GM19238 (cell line): ENCODE measurements around the gene SPINT1.
"Not testable (repeated sequence)": the region's sequence is repeated elsewhere in the genome, so short reads cannot be mapped to it uniquely, and the experiment has no call there.

Experiments used
- DNase-seq: peaks from one replicate; pipeline ENCODE4 v3.0.0; 2011; ENCODE audit warnings: low spot score; ENCODE audit not compliant: insufficient read length

SPINT1 gene

DNA sequence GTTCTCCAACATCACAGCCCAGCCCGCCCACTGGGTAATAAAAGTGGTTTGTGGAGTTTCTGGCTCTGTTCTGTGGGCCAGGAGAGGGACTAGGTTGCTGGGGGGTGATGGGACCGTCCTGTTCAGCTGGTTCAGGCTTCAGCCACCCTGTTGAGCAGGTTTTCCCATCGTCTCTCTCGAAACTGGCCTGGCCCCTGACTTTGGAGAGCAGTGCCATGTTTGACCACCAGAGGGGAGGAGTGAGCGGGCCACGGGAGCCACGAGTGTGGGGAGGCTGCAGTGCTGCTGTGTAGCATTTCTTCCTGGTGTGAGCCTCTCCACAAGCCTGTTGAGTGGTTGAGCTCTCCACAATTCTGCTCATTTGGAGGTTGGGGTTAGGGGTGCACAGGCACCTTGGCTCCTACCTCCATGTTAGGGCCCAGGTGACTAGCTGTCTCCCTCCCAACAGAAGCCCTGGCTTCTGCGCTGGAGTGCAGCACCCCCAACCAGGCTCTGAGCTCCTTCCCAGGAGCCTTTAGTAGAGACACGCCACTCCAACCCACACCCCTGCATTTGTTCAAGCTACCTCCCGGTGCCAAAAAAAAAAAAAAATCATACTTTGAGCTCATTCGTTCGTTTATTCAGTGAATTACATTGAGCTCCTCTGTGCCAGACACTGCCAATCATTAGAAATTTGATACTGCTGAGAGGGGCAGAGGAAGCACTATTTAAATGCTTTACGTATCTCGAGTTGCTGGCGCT lies 13.9 kb downstream of the SPINT1 start:
- DNase-seq, result peak; percentile 86

DNA sequence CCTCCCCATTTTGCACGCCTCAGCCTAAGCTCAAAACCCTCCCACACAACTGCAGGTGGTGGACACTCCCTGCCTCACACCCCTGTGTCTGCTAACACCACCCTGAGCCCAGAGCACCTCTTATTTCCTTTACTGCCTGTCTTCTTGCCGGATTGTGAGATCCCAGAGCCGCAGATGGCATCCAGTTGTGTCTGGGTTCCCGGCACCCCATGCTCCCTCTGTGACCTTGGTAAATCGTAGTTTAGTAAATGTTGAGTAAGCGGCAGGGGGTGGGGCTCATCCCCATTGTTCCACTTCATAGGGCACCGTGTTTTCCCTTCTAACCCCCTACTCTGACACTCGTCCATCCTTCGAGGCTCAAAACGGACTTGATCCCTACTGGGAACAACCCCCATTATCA lies 14.9 kb downstream of the SPINT1 start:
- no peak for DNase-seq

DNA sequence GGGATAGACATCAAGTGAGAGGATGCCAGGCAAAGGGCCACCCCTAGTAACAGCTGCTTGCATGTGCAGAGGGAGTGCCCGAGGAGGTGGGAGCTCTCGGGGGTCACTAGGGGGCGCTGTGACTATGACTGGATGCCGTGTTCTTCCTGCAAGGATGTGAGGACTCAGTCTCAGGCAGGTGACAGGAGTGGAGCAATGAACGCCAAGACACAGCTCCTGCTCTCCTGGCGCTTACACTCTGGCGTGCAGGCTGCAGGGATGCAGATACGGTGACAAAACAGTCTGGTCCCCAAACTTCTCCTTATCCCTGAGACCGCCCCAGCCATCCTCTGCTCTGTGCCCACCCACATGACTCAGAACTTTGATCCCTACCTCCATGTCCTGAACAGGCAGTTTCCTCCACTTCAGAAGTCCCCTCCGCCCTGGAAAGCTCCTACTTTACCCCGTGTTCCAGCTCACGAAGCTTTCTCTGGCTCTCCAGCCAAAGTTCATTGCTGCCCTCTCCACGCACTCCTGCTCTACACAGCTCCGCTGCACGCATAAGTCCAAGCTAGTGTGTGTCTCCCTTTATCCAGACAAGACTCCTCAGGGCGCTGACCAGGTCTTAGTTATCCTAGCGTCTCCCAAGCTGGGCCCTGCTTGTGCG lies 15.5 kb downstream of the SPINT1 start:
- peak; percentile 83 for DNase-seq

DNA sequence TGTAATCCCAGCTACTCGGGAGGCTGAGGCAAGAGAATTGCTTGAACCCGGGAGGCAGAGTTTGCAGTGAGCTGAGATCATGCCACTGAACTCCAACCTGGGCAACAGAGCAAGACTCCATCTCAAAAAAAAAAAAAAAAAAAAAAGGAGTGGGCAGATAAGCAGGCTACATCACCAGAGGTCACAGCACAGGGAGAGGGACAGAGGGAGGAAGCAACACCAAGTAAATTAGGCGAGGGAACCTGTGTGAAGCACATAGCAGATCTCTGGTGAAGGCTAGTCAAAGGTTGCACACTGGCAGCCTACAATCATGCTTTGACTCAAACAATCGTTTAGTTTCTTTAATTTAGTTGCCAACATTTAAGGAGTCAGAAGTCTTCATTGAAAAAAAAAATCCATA lies 17.3 kb downstream of the SPINT1 start:
- not testable (repeated sequence) for DNase-seq

DNA sequence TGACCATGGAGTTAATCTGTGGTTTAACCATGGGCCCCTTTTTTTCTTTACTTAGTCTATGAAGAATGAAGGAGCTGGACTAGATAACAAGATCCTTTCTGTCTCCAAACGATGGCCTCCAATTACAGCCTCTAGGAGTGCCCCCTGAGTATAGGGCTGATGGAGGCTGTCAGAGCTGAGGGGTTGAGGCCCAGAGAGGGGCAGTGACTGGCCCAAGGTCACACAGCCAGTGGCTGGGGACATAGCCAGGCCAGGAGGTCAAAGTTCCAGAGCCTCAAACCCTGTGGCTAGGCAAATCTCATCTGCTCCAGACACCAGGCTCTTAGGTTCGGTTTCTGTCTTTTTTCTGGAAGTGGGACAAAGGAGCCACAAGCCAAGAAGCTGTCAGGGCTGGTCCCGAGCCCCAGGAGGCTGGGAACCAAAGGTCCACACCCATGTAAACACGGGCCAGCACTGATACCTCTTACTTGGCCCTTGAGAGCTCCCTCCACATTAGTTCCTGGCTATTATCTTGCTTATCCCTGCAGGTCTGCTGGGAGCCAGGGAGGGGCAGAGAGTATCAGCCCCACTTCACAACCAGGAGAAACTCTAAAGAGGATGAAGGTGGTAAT lies 19.9 kb downstream of the SPINT1 start:
- DNase-seq, result no peak

DNA sequence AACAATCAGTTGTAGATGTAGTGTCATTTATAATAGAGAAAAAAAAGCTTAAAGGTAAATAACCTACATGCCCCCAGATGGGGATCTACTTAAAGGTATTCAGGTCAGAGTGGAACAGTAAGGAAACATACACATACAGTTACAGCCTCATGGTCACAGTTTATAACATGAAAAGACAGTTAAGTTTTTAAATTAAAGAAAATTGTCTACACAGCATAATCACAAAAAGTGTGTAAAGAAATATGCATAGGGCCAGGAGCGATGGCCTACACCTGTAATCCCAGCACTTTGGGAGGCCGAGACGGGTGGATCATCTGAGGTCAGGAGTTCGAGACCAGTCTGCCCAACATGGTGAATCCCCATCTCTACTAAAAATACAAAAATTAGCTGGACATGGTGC lies 23.4 kb downstream of the SPINT1 start:
- no peak for DNase-seq

DNA sequence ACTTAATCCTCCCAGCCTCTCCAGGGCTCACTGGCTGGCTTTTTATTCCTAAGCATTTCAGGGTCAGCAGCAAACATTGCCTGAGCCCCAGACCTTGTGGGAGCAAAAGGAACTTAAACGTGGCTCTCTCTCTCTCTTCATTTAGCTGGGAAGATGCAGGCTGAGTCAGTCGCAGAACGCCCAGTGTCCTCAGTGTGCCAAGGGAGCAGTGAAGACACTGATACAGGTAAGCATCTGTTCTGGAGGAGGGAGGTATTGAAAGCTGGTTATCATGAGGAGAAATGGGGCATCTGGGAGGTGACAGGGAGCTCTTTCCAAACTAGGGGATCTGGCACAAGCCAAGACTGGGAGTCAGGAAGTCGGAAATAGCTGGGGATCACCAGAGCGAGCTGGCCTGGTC lies 25.8 kb downstream of the SPINT1 start:
- no peak for DNase-seq

DNA sequence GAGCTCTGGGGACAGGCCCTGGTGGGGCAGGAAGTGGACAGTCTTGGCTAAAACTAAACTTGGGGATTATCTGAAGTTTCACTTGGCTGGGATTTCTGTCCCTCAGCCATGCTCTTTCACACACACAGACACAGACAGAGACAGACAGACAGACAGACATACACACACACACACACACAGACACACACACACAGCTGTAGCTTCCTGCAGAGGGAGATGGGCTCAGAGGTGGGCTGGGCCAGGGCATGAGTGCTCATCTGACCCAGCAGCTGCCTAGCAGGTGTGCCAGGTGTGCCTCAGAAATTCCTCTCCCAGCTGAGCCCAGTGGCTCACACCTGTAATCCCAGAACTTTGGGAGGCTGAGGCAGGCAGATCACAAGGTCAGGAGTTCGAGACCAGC lies 26.9 kb downstream of the SPINT1 start:
- DNase-seq, result no peak

DNA sequence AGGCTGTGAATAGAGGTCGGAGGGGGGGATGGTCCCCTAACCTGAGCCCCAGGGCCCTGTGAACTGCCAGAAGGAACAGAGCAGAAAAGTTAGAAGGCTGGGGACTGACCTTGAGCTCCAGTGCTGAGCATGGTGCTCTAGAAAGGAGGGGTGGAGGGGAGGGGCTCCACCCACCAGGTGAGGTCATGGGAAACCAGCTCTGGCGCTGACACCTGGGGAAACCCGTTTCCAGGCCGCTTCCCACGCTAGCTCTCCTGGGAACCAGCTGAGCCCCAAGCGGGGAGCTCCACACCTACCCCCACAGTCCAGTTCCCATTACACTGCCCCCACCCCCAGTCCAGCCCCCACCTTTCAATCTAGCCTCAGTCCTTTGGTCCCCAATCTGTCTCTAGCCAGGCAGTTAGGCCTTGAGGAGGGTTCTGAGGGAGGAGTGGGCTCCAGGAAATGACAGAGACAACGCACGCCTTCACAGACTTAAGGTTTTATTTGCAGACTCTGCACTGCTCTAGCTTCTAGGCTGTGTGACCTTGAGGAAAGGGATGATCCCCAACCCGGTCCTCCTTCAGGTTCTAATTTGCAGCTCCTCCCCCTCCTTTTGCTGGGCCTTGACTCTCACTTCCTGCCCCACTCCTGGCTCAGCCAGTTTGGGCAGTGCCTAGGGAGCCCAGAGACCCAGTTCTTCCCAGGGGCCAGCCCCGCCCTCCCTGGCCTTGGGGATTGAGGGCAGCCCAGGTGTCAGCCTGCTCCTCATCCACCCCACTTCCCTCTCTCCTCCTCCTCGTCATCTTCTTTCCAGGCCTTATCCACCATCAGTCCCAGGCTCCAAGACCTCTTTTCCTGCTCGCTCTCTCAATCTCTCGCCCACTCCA lies 28.1 kb downstream of the SPINT1 start:
- DNase-seq, result peak; percentile 57

DNA sequence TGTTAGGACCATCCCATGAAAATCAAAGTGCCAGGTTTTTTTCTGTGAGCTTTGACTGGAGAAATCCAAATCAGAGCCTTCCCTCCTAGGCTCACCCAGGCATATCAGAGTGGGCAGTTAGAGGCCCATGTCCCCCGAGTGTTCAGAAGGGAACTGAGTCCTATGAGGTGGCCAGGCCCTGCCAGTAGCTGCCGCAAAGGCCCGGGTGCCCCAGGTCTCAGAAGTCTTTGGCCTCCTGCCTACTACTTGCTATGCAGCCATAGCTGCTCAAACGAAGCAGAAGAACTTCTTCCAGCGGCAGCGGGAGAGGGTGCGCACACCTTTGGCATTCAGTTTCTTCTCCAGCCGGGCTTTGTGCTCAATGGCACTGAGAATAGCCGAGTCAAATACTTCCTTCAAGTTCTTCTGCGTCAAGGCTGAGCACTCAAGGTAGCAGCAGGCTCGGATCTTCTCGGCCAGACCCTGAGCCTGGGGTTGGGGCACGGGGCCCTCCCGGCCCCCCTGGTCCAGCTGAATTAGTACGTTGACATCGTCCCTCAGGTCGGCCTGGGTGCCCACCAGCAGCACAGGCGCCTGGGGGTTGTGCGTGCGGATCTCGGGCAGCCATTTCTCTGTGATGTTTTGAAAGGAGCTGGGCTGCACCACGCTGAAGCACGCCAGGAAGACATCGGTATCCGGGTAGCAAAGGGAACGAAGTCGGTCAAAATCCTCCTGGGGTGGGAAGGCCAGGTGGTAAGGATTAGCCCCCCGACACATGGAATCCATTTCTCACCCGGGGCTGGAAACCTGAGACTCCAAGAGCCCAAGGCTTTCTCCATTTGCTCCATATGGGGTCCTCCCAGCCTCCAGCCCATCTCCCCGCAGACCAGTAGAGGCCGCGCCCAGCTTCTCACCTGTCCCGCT lies 29.2 kb downstream of the SPINT1 start:
- DNase-seq, result no peak

DNA sequence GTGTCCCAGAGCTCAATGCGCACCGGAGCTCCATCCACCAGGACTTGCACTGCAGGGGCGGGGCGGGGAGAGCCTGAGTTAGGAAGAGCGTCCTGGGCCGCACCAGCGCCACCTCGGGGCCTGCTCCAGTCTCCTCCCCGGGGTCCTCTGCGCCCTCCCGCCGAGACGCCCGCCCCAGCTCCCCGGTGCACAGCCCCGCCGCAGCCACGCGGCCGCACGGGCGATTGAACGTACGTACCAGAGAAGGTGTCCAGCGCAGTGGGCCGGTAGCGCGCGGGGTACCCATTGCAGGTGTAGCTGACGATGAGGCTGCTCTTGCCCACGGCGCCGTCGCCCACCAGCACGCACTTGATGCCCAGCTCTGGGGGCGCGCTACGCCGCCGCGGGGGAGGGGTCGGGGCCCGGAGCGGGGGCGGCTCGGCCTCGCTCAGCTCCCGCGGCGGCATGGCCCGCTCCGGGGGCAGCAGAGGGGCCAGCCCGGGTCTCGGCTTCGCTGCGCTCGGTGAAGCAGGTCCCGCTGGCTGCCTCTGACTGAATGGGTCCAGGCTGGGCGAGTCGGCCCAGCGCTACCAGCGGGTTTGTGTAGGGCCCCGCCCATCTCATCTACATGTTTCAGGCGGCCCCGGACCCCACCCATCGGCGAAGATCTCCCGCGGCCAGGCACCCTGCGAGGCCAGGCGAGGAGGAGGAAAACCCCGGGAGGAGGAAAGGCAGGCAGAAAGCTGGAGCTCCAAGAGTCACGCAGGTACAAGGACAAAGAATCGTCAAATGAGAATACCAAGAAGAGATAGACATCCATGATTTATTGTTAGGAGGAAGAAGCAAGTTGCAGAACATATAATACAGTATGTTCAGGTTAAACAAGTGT lies 30.1 kb downstream of the SPINT1 start, which contains the start of gene RHOV:
TSS of gene RHOV (minus strand) at position 541 of the 868 bp plus-strand sequence. CDS start at position 446, 95 bp downstream.
- peak; percentile 69 for DNase-seq

DNA sequence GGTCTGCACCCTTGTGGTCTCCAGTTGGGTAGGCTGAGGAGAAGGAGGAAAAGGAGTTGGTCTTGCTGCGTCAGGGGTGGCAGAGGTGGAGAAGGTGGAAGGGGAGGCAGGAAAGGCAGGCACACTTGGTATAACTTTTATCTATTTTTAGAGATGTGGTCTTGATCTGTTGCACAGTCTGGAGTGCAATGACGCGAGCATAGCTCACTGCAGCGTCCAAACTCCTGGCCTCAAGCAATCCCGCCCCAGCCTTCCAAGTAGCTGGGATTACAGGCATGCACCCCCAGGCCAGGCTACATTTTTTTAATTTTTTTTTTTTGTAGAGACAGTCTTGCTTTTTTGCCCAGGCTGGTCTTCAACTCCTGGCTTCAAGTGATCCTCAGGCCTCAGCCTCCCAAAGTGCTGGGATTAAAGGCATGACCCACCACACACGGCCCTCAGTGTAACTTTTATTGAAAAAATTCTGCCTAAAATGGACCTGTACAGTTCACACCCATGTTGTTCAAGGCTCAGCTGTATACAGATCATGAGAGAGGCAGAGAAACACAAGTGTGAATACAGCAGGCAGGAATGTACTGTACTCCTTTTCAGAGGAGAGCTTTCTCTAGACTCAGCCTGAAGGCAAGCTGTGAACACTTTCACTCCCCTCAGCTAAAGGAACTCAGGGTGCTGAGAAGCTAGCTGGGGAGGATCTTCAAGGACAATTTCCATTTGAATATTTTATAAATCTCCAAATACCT lies 32.3 kb downstream of the SPINT1 start:
- no peak for DNase-seq

DNA sequence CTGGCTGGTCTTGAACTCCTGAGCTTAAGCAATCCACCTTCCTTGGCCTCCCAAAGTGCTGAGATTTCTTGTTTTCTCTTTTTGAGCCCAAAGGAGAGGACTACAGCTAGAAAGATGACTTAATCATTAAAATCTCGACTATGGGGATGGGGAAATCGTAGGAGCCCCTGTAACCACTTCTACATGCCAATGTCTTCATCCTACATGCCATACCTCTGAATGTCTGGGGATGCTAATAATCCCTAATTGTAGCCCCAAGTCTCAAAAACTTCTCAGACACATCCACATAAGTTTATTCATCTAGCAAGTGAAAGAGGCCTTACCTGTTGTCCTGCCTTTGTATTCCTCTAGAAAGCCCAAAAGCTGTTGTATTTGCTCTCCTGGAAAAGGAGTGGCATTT lies 33.8 kb downstream of the SPINT1 start:
- DNase-seq, result no peak

DNA sequence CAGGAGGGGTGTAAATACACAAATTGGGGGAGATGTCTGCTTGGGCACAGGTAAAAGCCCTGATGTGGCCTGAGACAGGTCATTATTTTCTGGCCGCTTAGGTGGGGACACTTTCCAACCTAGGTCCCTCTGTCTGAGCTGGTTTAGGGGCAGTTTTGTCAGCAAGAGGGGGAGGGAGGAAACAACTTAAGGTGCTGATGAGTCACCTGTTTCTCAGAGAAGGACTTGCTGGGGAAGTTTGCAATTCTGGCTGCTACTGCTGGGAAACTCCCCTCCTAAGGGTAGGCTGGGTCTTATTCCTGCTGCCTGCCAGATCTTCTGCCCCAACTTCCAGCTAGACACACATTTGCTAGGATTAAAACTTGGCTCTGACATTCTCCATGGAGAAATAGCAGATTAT lies 34.9 kb downstream of the SPINT1 start:
- DNase-seq, result peak; percentile 47

DNA sequence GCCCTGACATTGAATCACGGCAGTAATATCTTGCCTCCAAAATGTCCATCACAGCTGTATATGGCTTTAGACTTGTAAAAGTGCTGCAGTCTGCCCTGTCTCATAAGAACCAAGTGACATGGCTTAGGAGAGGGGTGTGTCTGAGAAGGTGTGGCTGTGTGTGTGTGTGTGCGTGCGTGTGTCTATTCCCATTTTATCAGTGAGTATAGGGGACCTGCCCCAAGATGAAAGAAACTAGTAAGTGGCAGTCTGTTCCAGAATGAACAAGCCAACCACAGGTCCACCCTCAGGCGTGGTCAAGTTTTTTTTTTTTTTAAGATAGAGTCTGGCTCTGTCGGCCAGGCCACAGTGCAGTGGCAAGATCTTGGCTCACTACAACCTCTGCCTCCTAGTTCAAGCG lies 35.8 kb downstream of the SPINT1 start:
- DNase-seq, result no peak

DNA sequence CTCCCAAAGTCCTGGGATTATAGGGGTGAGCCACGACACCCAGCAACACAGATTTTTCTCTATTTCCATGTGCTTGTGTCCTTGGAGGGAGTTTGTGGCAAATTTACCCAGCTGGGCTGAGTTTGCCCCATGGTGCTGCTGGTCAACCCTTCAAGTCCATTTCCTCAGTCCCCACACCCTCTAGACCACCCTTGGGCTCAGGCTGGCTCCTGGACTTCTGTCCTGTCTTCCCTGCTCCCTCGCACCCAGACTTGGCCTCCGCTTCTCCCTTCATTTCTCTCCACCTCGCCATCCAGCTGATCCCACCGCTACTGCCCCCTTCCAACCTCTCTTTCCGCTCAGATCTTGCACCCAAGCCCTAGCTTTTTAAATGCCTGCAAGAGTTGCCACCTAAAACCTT lies 37.5 kb downstream of the SPINT1 start:
- no peak for DNase-seq

DNA sequence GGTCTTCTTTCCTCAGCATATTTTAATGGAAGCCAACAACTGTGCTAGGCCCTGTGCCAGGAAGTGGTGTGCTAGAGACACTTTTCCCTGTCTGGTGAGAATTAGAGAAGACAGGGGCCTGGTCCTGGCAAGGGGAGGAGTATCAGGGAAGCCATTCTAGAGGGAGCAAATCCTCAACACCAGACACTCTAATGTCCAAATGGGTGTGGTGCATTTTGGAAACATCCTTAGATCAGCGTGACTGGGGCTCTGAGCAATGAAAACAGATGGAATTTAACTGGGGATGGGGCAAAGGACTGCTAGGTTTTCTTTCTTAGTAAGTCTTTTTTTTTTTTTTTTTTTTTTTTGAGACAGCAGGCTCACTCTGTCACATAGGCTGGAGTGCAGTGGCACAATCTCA lies 42.7 kb downstream of the SPINT1 start:
- no peak for DNase-seq

DNA sequence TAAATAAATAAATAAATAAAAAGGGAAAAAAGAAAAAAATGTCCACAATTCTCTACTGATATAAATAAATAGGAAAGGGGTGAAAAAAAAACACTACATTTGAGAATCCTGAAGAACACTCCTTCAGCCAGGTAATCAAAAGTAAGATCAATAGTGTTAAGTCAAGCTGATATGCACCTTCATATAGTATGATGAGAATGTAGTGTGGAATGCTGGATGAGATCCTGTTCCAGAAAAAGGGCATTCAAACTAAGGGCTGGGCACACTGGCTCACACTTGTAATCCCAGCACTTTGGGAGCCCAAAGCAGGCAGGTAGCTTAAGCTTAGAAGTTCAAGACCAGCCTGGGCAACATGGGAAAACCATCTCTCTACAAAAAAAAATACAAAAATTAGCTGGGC lies 45.3 kb downstream of the SPINT1 start:
- no peak for DNase-seq

DNA sequence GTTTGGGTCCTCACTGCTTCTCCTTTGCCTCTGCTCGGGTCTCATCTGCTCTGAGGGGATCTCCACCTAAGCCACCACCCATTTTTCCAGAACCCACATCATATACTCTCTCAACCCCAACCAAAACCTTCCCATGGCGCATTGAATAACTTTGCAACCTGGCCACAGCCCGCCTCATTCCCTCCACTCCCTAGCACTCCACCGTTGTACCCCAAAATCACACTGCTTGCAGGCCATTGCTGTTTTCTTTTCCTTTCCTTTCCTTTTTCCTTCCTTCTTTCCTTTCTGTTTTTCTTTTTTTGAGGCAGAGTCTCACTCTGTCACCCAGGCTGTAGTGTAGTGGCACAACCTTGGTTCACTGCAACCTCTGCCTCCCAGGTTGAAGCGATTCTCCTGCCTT lies 47.3 kb downstream of the SPINT1 start:
- DNase-seq, result no peak
